Activated B cell treated with CpG ODN at 0.5 μM for 24 hours (primary cell): ENCODE measurements around the gene POLR2M. TPM values are rescaled to one million over a fixed set of nuclear protein-coding genes. Genes with fewer than 3 reads are reported as not detected.

Experiments used
- ATAC-seq: fragments of 200-7000 bp; cut with Tn5 transposase; one replicate; pipeline ENCODE4 v1.10.0; 2021; ENCODE audit warnings: low read depth, mild to moderate bottlenecking, moderate library complexity
- CTCF ChIA-PET: fragments of 350-600 bp; sonication (Branson Sonifier 250); formaldehyde crosslinking; loops from one replicate; lab custom pipeline; 2021; ENCODE audit warnings: antibody characterized with exemption; lab: Charles Lee
- POLR2A ChIA-PET: fragments of 350-600 bp; sonication (Branson Sonifier 250); formaldehyde crosslinking; loops from one replicate; lab custom pipeline; 2021; ENCODE audit warnings: antibody characterized with exemption; lab: Charles Lee
- DNase-seq: peaks from one replicate; pipeline ENCODE4 v3.0.0; 2022
- H3K27ac Mint-ChIP-seq: one replicate; pipeline ENCODE4 v1.8.0; 2020; ENCODE audit warnings: mixed read lengths
- H3K27me3 Mint-ChIP-seq: one replicate; pipeline ENCODE4 v1.8.0; 2021; ENCODE audit warnings: mixed read lengths
- H3K36me3 Mint-ChIP-seq: one replicate; pipeline ENCODE4 v1.8.0; 2021; ENCODE audit warnings: low read depth, mixed read lengths
- H3K4me1 Mint-ChIP-seq: one replicate; pipeline ENCODE4 v1.8.0; 2021; ENCODE audit warnings: mixed read lengths
- H3K4me3 Mint-ChIP-seq: one replicate; pipeline ENCODE4 v1.8.0; 2020; ENCODE audit warnings: mild to moderate bottlenecking, mixed read lengths
- H3K9me3 Mint-ChIP-seq: one replicate; pipeline ENCODE4 v1.8.0; 2020; ENCODE audit warnings: mixed read lengths
- intact Hi-C: fragments of 100-400 bp; cut with micrococcal nuclease; formaldehyde crosslinking; loops from one replicate; pipeline ENCODE4 v1.15.1; 2024
- total RNA-seq: library from RNA; stranded (reverse); gene quantifications from 2 replicates; pipeline ENCODE4 v1.2.3, GENCODE V29; 2022
- TF ChIP-seq, protein P1 (sequence below): fragments of 200-600 bp; IDR thresholded peaks from one replicate; pipeline ENCODE4 v1.8.0; 2022; ENCODE audit warnings: antibody characterized with exemption, mild to moderate bottlenecking

POLR2M gene
- total RNA-seq, 1 donor from 2014 or later = 65.2 TPM

- POLR2A ChIA-PET = no interaction called here
- H3K36me3 Mint-ChIP-seq = peaks cover 1% of the 10 kb centered on the region
- ATAC-seq = no peak
- no peaks in the 10 kb centered on the region for H3K9me3 Mint-ChIP-seq
- TF ChIP-seq, protein P1, sequence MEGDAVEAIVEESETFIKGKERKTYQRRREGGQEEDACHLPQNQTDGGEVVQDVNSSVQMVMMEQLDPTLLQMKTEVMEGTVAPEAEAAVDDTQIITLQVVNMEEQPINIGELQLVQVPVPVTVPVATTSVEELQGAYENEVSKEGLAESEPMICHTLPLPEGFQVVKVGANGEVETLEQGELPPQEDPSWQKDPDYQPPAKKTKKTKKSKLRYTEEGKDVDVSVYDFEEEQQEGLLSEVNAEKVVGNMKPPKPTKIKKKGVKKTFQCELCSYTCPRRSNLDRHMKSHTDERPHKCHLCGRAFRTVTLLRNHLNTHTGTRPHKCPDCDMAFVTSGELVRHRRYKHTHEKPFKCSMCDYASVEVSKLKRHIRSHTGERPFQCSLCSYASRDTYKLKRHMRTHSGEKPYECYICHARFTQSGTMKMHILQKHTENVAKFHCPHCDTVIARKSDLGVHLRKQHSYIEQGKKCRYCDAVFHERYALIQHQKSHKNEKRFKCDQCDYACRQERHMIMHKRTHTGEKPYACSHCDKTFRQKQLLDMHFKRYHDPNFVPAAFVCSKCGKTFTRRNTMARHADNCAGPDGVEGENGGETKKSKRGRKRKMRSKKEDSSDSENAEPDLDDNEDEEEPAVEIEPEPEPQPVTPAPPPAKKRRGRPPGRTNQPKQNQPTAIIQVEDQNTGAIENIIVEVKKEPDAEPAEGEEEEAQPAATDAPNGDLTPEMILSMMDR = no peak
- H3K27ac Mint-ChIP-seq = no peak overlapping the region
- no peaks in the 10 kb centered on the region for H3K4me1 Mint-ChIP-seq
- CTCF ChIA-PET = no interaction called here
- H3K4me3 Mint-ChIP-seq = no peak overlapping the region
- no peaks in the 10 kb centered on the region for H3K27me3 Mint-ChIP-seq
- DNase-seq = no peak
- intact Hi-C loops = no loop called here
Observed at GRCh38 chr15:57683481-57683880, 23.0 kb upstream of the POLR2M start.

- TF ChIP-seq, protein P1 = no peak
- ChIA-PET CTCF (no interaction called here), POLR2A (no interaction called here)
- H3K4me3 Mint-ChIP-seq = no peak overlapping the region
- no peak for DNase-seq
- intact Hi-C loops = no loop called here
- ATAC-seq = no peak
- H3K36me3 Mint-ChIP-seq = peaks cover 1% of the 10 kb centered on the region
- no peak overlapping the region for H3K27ac Mint-ChIP-seq
- H3K27me3 Mint-ChIP-seq = no peaks in the 10 kb centered on the region
- no peaks in the 10 kb centered on the region for H3K9me3 Mint-ChIP-seq
- no peaks in the 10 kb centered on the region for H3K4me1 Mint-ChIP-seq
Observed at GRCh38 chr15:57684491-57685151, 21.9 kb upstream of the POLR2M start.

GRCh38 chr15:57685306-57686095 lies 21.0 kb upstream of the POLR2M start:
- Mint-ChIP-seq H3K27me3 (no peaks in the 10 kb centered on the region), H3K4me1 (no peaks in the 10 kb centered on the region), H3K27ac (no peak overlapping the region), H3K36me3 (peaks cover 1% of the 10 kb centered on the region), H3K4me3 (no peak overlapping the region), H3K9me3 (no peaks in the 10 kb centered on the region)
- DNase-seq (no peak), ATAC-seq (no peak)
- POLR2A ChIA-PET = no interaction called here
- intact Hi-C loops = no loop called here
- CTCF ChIA-PET = interaction anchor here (0.7 kb wide), 1 partner anchor 1938 kb away, joined by 3 read pairs; no protein-coding TSS in a partner anchor
- TF ChIP-seq, protein P1 = no peak

- Mint-ChIP-seq H3K36me3 (peaks cover 1% of the 10 kb centered on the region), H3K4me3 (no peak overlapping the region), H3K4me1 (no peaks in the 10 kb centered on the region), H3K9me3 (no peaks in the 10 kb centered on the region), H3K27ac (no peak overlapping the region), H3K27me3 (no peaks in the 10 kb centered on the region)
- no peak for DNase-seq
- POLR2A ChIA-PET = no interaction called here
- intact Hi-C loops = no loop called here
- CTCF ChIA-PET = no interaction called here
- no peak for ATAC-seq
- TF ChIP-seq, protein P1 = no peak
Observed at GRCh38 chr15:57686657-57687056, 19.9 kb upstream of the POLR2M start.

GRCh38 chr15:57690341-57690966 lies 16.1 kb upstream of the POLR2M start:
- Mint-ChIP-seq H3K27ac (no peak overlapping the region), H3K4me1 (no peaks in the 10 kb centered on the region), H3K36me3 (no peaks in the 10 kb centered on the region), H3K27me3 (peaks cover 11% of the 10 kb centered on the region), H3K4me3 (no peak overlapping the region), H3K9me3 (no peaks in the 10 kb centered on the region)
- TF ChIP-seq, protein P1 = no peak
- intact Hi-C loops = no loop called here
- ATAC-seq (no peak), DNase-seq (no peak)
- ChIA-PET CTCF (no interaction called here), POLR2A (no interaction called here)
